ENCODE measurements around the gene SAXO1. TPM values are rescaled to one million over a fixed set of nuclear protein-coding genes. Genes with fewer than 3 reads are reported as not detected.

SAXO1 gene
- polyA plus RNA-seq, 1 donor from 2014 or later = not detected

DNA sequence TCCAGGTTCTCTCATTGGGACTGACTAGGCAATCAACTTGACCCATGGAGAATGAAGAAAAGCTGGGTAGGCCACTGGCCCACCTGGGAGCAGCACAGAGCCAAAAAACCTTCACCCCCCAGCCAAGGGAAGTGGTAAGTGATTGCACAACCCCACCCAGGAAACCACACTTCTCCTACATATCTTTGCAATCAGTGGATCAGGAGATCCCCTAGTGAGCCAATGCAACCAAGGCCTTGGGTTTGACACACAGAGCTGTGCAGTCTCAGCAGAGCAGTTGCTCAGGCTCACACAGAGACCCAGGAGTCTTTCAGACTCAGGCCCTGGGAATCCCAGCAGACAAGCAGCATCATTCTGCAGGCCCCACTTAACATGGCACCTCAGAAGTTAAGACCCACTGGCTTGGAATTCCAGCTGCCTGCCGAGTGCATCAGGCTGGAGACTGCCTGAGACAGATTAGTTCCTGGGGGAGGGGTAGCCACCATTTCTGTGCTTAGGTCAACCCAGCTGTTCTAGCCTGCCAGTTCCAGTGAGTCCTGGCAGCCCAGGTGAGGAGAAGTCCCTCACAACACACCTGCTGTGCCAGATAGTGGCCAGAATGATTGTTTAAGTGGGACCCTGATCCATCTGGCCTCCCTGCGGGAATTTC is 136.4 kb downstream of the SAXO1 start:
- Histone ChIP-seq H4K20me1 (ENCODE audit: insufficient read depth) (no peaks in the 10 kb centered on the region), H3K27ac (ENCODE audit: low read length) (no peak overlapping the region), H3K79me2 (replicated peaks; ENCODE audit: insufficient read depth, low read length) (no peaks in the 10 kb centered on the region), H2AFZ (ENCODE audit: low read depth, low read length) (no peak overlapping the region), H3K27me3 (ENCODE audit: insufficient read depth, low read depth, low read length) (no peaks in the 10 kb centered on the region), H3K4me2 (ENCODE audit: low read length) (no peak overlapping the region), H3K9me3 (ENCODE audit: low read length) (peaks cover 4% of the 10 kb centered on the region), H3K4me3 (ENCODE audit: low read length) (no peak overlapping the region), H3K9ac (ENCODE audit: low read length) (no peak overlapping the region), H3F3A (ENCODE audit: insufficient read depth, low read length, poor library complexity, severe bottlenecking) (no peaks in the 10 kb centered on the region), H3K9me2 (ENCODE audit: insufficient read depth, low read length) (no peaks in the 10 kb centered on the region), H3K36me3 (ENCODE audit: insufficient read depth, low read length) (no peaks in the 10 kb centered on the region)
- TF ChIP-seq MXI1 (conservative IDR thresholded peaks at IDR 0.05; ENCODE audit: poor library complexity, severe bottlenecking) (no peak), EZH2 (IDR thresholded peaks at IDR 0.05; ENCODE audit: borderline replicate concordance, insufficient read depth, low read length, poor library complexity, severe bottlenecking) (no peak), SMC3 (conservative IDR thresholded peaks at IDR 0.05; ENCODE audit: poor library complexity) (no peak), EP300 (conservative IDR thresholded peaks at IDR 0.05; ENCODE audit: poor library complexity, severe bottlenecking) (no peak), RAD21 (conservative IDR thresholded peaks at IDR 0.05) (no peak), REST (IDR thresholded peaks at IDR 0.05; ENCODE audit: borderline replicate concordance) (no peak), TAF1 (IDR thresholded peaks at IDR 0.05; ENCODE audit: low read depth) (no peak), CTCF (IDR thresholded peaks at IDR 0.05; ENCODE audit: poor library complexity, severe bottlenecking) (no peak), POLR2AphosphoS5 (IDR thresholded peaks at IDR 0.05) (no peak)

DNA sequence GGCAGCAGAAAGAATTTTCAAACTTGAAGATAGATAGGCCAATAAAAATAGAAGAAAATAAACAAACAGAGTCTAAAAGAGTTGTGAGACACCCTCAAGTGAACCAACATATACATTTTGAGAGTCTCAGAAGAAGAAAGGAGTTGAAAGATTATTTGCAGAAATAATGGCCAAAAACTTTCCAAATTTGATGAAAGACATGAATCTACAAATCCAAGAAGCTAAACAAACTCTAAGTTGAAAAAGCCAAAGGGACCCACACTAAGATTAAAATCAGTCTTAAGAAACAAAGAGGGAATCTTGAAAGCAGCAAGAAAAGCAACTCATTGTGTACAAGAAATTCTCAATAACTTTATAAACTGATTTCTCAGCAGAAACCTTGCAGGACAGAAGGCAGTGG is 137.0 kb downstream of the SAXO1 start:
- Histone ChIP-seq H3F3A (ENCODE audit: insufficient read depth, low read length, poor library complexity, severe bottlenecking) (no peaks in the 10 kb centered on the region), H3K4me3 (ENCODE audit: low read length) (no peak overlapping the region), H3K9ac (ENCODE audit: low read length) (no peak overlapping the region), H3K9me2 (ENCODE audit: insufficient read depth, low read length) (no peaks in the 10 kb centered on the region), H3K9me3 (ENCODE audit: low read length) (peaks cover 4% of the 10 kb centered on the region), H3K27ac (ENCODE audit: low read length) (no peak overlapping the region), H3K36me3 (ENCODE audit: insufficient read depth, low read length) (no peaks in the 10 kb centered on the region), H4K20me1 (ENCODE audit: insufficient read depth) (no peaks in the 10 kb centered on the region), H2AFZ (ENCODE audit: low read depth, low read length) (no peak overlapping the region), H3K79me2 (replicated peaks; ENCODE audit: insufficient read depth, low read length) (no peaks in the 10 kb centered on the region), H3K27me3 (ENCODE audit: insufficient read depth, low read depth, low read length) (no peaks in the 10 kb centered on the region), H3K4me2 (ENCODE audit: low read length) (no peak overlapping the region)
- TF ChIP-seq POLR2AphosphoS5 (IDR thresholded peaks at IDR 0.05) = no peak
- TF ChIP-seq SMC3 (conservative IDR thresholded peaks at IDR 0.05; ENCODE audit: poor library complexity) = no peak
- TF ChIP-seq TAF1 (IDR thresholded peaks at IDR 0.05; ENCODE audit: low read depth) = no peak
- no peak for TF ChIP-seq REST (IDR thresholded peaks at IDR 0.05; ENCODE audit: borderline replicate concordance)
- no peak for TF ChIP-seq RAD21 (conservative IDR thresholded peaks at IDR 0.05)
- no peak for TF ChIP-seq EZH2 (IDR thresholded peaks at IDR 0.05; ENCODE audit: borderline replicate concordance, insufficient read depth, low read length, poor library complexity, severe bottlenecking)
- no peak for TF ChIP-seq CTCF (IDR thresholded peaks at IDR 0.05; ENCODE audit: poor library complexity, severe bottlenecking)
- no peak for TF ChIP-seq EP300 (conservative IDR thresholded peaks at IDR 0.05; ENCODE audit: poor library complexity, severe bottlenecking)
- no peak for TF ChIP-seq MXI1 (conservative IDR thresholded peaks at IDR 0.05; ENCODE audit: poor library complexity, severe bottlenecking)

Data from neural cell (in vitro differentiated cells).